Osteoblast (primary cell): ENCODE measurements around the gene PIGP. TPM values are rescaled to one million over a fixed set of nuclear protein-coding genes. Genes with fewer than 3 reads are reported as not detected.

Experiments
- DNase-seq: peaks from one replicate; pipeline ENCODE4 v3.0.0; 2011; ENCODE audit warnings: low spot score, mixed read lengths; ENCODE audit not compliant: insufficient read length; ENCODE audit errors: missing footprints
- H2AFZ ChIP-seq: 2 replicates; pipeline ENCODE4 v1.6.0; 2011; ENCODE audit warnings: mild to moderate bottlenecking, low read length
- H3K27ac ChIP-seq: 2 replicates; pipeline ENCODE4 v1.5.1; 2011; ENCODE audit warnings: mild to moderate bottlenecking, low read depth, low read length, moderate library complexity
- H3K27me3 ChIP-seq: 2 replicates; pipeline ENCODE4 v1.6.0; 2012; ENCODE audit warnings: mild to moderate bottlenecking, control low read depth, inconsistent platforms, low read length, moderate library complexity; ENCODE audit not compliant: insufficient read depth
- H3K36me3 ChIP-seq: 2 replicates; pipeline ENCODE4 v1.5.1; 2011; ENCODE audit warnings: mild to moderate bottlenecking, low read length, control low read depth, moderate library complexity; ENCODE audit not compliant: insufficient read depth
- H3K4me1 ChIP-seq: 2 replicates; pipeline ENCODE4 v1.5.1; 2011; ENCODE audit warnings: mild to moderate bottlenecking, low read length, control low read depth, moderate library complexity; ENCODE audit not compliant: insufficient read depth
- H3K4me2 ChIP-seq: 2 replicates; pipeline ENCODE4 v1.6.0; 2011; ENCODE audit warnings: mild to moderate bottlenecking, low read length; ENCODE audit not compliant: insufficient read depth
- H3K4me3 ChIP-seq: fragments of 200-600 bp; sonication (generic); 3 replicates; pipeline ENCODE4 v1.5.1; 2012; ENCODE audit warnings: mild to moderate bottlenecking, low read length, inconsistent platforms; ENCODE audit not compliant: insufficient read depth
- H3K79me2 ChIP-seq: 2 replicates; pipeline ENCODE4 v1.6.0; 2012; ENCODE audit warnings: mild to moderate bottlenecking, low read length, control low read depth, inconsistent platforms; ENCODE audit not compliant: insufficient read depth
- H3K9me3 ChIP-seq: 2 replicates; pipeline ENCODE4 v1.5.1; 2011; ENCODE audit warnings: low read depth, low read length, control low read depth
- H4K20me1 ChIP-seq: 2 replicates; pipeline ENCODE4 v1.6.0; 2012; ENCODE audit warnings: mild to moderate bottlenecking, low read length, control low read depth; ENCODE audit not compliant: insufficient read depth
- CTCF ChIP-seq: IDR thresholded peaks from 2 replicates; pipeline ENCODE4 v1.5.1; 2011; ENCODE audit warnings: mild to moderate bottlenecking, low read depth, low read length, moderate library complexity; ENCODE audit errors: extremely low read depth
- total RNA-seq: library from RNA; depleted of rRNA; stranded (reverse); fragments of >200 nt; gene quantifications from 2 replicates; pipeline ENCODE4 v1.2.3, GENCODE V29; 2012

The PIGP gene
- total RNA-seq, 1 donor = 2.5 TPM

GRCh38 chr21:37043818-37044217 is 29.1 kb downstream of the PIGP start:
- no peaks in the 10 kb centered on the region for H4K20me1 ChIP-seq
- no peaks in the 10 kb centered on the region for H3K79me2 ChIP-seq
- no peaks in the 10 kb centered on the region for H3K36me3 ChIP-seq
- no peak overlapping the region for H2AFZ ChIP-seq
- H3K9me3 ChIP-seq = no peaks in the 10 kb centered on the region
- H3K4me1 ChIP-seq = no peaks in the 10 kb centered on the region
- H3K4me2 ChIP-seq = no peak overlapping the region
- H3K27me3 ChIP-seq = peaks cover 9% of the 10 kb centered on the region
- TF ChIP-seq CTCF = no peak
- peak; percentile 19 for DNase-seq
- no peak overlapping the region for H3K27ac ChIP-seq
- H3K4me3 ChIP-seq = no peak overlapping the region

GRCh38 chr21:37041706-37042271 is 31.1 kb downstream of the PIGP start:
- H3K79me2 ChIP-seq = no peaks in the 10 kb centered on the region
- no peaks in the 10 kb centered on the region for H3K36me3 ChIP-seq
- no peaks in the 10 kb centered on the region for H3K4me1 ChIP-seq
- DNase-seq = peak; percentile 47
- no peak overlapping the region for H3K4me2 ChIP-seq
- no peak for TF ChIP-seq CTCF
- H3K4me3 ChIP-seq = no peak overlapping the region
- no peaks in the 10 kb centered on the region for H4K20me1 ChIP-seq
- H3K27me3 ChIP-seq = peaks cover 10% of the 10 kb centered on the region
- H3K27ac ChIP-seq = no peak overlapping the region
- H2AFZ ChIP-seq = no peak overlapping the region
- no peaks in the 10 kb centered on the region for H3K9me3 ChIP-seq

GRCh38 chr21:37040212-37040611 is 32.7 kb downstream of the PIGP start:
- peaks cover 5% of the 10 kb centered on the region for H3K27me3 ChIP-seq
- TF ChIP-seq CTCF = no peak
- no peak overlapping the region for H2AFZ ChIP-seq
- H3K27ac ChIP-seq = no peak overlapping the region
- no peaks in the 10 kb centered on the region for H3K9me3 ChIP-seq
- no peaks in the 10 kb centered on the region for H3K4me1 ChIP-seq
- DNase-seq = no peak
- no peaks in the 10 kb centered on the region for H4K20me1 ChIP-seq
- H3K79me2 ChIP-seq = no peaks in the 10 kb centered on the region
- H3K4me2 ChIP-seq = no peak overlapping the region
- H3K4me3 ChIP-seq = no peak overlapping the region
- no peaks in the 10 kb centered on the region for H3K36me3 ChIP-seq

- DNase-seq = no peak
- no peaks in the 10 kb centered on the region for H3K9me3 ChIP-seq
- H3K4me3 ChIP-seq = no peak overlapping the region
- TF ChIP-seq CTCF = no peak
- no peaks in the 10 kb centered on the region for H3K4me1 ChIP-seq
- H3K36me3 ChIP-seq = no peaks in the 10 kb centered on the region
- no peak overlapping the region for H3K4me2 ChIP-seq
- peak overlapping the region; percentile 35 for H2AFZ ChIP-seq
- no peak overlapping the region for H3K27ac ChIP-seq
- H3K79me2 ChIP-seq = no peaks in the 10 kb centered on the region
- no peaks in the 10 kb centered on the region for H4K20me1 ChIP-seq
- peaks cover 4% of the 10 kb centered on the region for H3K27me3 ChIP-seq
These were observed 33.3 kb downstream of the PIGP start for GRCh38 chr21:37039411-37040075.
